GM18868 (cell line): ENCODE data around the gene TTLL12.

Experiments used
- ATAC-seq: cut with Tn5 transposase; IDR thresholded peaks from one replicate; pipeline ENCODE4 v1.9.1; 2021; ENCODE audit warnings: mild to moderate bottlenecking, moderate library complexity; ENCODE audit not compliant: unreplicated experiment

Gene TTLL12

DNA sequence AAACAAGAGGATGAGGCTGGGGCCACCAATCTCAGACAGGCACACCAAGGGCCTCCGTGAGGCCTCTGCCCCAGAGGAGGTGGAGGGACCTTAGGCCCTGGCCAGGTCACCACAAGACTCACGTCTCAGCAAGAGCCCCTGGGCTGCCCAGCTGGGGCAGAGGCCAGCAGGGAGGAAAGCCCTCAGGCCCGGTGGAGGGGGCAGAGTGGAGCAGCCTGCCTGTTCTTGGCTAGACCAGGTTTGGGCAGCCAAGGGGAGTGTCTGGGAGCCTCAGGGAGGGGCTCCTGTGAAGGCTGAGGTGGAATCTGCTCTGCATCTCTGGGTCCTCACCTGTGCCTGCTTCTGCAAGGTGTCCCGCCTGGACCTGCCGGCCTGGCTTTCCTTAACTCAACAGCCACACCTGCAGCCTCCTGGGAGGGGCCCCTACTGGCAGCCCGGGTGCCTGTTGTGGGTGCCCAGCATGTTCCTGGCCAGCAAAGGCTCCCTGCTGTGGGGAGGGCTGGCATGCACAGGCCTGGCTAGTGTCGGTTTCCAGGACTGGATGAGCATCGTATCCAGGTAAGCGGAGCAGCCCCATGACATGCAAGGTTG lies 11.9 kb downstream of the TTLL12 start:
- no peak for ATAC-seq

GRCh38 chr22:43173976-43174720 lies 12.8 kb downstream of the TTLL12 start:
- no peak for ATAC-seq

DNA sequence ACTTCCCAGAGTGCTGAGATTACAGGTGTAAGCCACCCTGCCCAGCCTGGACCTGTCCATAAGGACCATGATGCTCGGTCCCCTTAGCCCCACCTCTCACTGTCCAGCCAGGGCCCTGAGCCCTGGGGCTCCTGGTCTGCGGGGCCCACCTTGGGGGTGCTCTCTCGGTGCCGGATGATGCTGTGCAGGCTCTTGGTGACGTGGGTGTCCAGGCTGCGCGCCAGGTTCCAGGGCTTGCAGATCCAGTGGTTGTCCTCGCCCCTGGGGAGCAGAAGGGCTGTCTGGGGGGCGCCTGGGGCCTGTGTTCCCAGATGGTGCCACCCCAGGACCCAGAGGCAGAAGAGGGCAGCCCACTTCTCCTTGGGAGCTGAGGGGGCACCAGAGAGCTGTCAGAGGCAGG lies 13.4 kb downstream of the TTLL12 start:
- ATAC-seq = no peak

DNA sequence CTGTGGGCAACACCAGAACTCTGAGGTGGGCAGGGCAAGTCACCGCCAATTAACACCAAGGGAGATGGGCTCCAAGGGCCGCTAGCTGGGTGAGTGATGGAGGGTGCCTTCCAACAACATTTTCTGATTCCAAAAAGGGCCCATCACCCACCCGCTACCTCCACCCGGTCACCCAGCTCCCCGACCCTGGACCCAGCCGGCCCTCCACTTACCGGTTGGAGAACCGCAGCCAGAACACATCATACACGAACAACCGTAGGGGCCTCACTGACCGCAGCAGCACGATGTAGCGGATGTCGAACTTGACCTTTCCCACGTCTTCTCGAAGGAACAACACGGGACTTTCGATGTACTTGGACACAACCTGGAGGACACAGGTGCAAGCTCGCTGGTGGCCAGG lies 14.7 kb downstream of the TTLL12 start:
- no peak for ATAC-seq

- ATAC-seq = no peak
Measured at GRCh38 chr22:43171607-43172006, 15.3 kb downstream of the TTLL12 start.

DNA sequence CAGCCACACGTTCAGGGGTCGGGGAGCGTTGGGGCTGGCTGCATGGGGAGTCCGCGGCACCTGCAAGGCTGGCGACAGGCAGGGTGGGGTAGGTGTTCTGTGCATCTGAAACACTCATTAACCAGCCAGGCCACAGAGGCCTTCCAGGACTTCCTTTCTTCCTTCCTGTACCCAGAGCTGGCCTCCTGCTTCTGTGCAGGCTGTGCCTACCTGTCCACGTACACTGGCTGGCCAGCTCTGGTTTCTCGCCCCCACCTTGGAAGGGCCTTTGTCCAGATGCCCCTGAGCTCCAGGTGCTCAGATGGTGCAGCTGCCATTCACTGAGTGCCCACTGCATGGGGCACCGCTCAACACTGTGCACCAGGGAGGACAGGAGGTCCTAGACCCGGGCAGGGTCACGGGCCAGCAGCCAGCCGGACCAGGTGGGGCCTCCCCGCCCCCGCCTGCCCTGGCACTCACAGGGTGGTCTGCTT lies 15.9 kb downstream of the TTLL12 start:
- no peak for ATAC-seq

- no peak for ATAC-seq
Measured at GRCh38 chr22:43170131-43170480, 16.8 kb downstream of the TTLL12 start.

GRCh38 chr22:43169310-43170130 lies 17.4 kb downstream of the TTLL12 start:
- ATAC-seq = no peak

GRCh38 chr22:43168471-43169309 lies 18.2 kb downstream of the TTLL12 start:
- ATAC-seq = no peak

DNA sequence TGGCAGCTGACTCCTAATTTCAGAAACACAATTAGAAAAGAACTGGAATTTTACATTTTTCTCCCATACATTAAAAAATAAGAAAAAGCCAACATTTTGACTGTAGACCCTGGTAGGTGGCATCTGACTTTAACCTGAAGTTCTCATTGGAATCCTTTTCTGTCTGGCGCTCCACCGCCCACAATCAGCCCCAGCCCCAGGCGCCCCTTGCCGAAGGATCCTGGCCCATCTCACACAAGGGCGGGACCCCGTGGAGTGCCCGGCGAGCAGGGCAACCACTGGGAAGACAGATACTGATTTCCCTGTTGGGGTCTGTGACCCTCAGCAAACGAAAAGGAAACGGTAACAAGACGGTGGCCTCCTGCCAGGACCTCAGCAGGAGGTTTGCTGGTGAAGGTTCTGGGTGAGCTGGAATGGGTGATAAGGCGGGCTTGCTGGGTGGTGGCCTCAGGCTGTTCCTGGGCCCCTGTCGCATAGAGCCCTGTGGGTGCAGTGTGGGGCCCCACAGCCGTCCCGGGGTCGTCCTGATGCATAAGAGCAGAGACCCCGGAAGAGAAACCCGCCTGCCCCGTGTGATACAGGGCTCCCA lies 19.8 kb downstream of the TTLL12 start:
- no peak for ATAC-seq

DNA sequence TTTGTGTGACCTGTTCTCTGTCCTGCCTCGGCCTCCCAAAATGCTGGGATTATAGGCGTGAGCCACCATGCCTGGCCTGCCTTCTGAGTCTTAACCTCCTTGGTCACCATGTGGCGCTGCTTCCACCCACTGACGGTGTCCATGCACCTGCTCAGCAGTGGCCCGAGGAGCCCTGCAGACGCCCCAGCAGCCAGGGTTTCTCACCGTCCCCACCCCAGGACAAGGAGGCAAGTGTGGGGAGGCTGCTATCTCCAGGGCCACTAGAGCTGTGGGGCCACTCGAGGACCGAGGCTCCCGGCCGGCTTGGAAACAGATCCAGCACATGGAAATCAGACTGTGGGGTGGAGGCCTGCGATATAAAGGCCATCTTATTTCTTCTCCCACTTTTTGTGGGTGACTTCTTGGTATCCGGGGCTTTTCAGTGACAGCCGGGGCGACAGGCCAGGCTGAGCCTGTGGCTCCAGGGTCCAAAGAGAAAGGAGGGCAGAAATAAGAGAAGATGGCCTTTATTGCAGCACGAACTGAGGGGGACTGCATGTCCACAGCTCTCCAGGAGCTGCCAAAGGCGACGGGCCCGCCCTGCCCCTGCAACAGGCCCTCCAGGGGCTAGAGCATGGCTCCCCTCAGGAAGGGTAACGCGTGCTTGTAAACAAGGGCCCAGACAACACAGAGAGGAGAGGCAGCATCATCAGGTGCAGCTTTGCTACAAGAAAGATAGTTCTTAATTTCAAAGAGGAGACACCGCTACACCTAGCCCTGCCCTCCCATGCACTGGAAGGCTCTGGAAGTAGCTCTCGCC lies 20.6 kb downstream of the TTLL12 start:
- no peak for ATAC-seq

DNA sequence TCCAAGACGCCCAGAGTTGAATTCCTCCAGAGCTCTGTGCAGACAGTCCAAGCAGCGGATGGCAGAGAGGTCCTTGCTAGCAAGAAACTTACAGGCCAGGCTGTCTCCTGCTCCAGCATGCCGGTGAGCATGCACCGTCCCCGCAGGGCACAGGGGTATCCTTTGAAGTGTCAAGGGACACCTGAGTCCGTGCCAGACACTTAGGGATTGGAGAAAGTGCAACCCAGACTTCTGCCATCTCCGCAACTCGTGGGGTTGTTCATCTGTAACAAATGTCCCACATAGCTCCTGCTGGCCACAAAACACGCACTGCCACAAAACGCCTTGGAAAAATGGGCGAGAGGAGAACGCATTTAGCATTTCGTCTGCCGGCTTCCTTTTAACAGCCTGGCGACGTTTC lies 22.3 kb downstream of the TTLL12 start:
- no peak for ATAC-seq

DNA sequence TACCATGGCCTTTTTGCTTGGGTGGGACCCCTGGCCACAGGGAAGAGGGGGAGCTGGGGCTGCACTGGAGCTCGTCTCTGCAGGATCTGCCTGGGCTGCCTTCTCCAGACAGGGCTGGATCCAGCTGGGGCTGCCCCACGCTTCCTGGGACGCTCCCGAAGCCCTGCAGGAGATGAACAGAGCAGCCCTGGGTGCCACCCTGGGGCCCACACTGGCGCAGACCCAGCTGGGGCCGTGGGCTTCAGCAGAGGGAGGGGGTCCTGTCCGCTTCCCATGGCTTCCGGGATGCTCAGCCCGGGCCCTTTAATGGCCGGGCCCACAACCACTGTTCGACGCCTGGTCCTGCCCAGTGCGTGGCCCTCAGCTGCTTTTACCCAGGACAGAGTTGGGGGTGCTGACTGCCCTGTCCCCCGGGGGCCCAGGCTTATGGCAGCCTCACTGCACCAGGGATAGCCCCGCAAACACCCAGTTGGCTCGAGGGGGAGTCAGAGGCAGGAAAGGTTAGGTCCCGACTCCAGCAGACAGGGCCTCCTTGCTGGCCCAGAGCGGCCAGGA lies 23.6 kb downstream of the TTLL12 start:
- no peak for ATAC-seq

DNA sequence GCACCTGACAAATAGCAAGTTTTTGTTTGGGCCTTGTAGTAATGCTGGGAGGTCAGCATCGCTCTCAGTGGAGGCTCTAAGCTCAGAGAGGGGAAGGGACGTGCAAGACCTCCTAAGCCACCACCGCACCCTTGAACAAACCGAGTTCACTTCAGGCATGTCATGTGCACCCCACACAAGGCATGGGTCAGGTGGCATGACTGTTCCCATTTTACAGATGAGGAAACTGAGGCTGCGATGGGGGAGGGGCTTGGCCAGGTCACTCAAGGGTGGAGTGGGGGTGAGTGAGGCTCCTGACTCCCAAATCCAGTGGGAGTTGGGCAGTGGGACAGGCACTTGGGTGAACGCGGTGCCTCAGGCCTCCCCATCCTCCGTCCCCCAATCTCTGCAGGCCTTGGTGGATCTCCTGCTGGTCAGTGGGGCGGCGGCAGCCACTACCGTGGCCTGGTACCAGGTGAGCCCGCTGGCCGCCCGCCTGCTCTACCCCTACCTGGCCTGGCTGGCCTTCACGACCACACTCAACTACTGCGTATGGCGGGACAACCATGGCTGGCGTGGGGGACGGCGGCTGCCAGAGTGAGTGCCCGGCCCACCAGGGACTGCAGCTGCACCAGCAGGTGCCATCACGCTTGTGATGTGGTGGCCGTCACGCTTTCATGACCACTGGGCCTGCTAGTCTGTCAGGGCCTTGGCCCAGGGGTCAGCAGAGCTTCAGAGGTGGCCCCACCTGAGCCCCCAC lies 24.4 kb downstream of the TTLL12 start:
- ATAC-seq = no peak

DNA sequence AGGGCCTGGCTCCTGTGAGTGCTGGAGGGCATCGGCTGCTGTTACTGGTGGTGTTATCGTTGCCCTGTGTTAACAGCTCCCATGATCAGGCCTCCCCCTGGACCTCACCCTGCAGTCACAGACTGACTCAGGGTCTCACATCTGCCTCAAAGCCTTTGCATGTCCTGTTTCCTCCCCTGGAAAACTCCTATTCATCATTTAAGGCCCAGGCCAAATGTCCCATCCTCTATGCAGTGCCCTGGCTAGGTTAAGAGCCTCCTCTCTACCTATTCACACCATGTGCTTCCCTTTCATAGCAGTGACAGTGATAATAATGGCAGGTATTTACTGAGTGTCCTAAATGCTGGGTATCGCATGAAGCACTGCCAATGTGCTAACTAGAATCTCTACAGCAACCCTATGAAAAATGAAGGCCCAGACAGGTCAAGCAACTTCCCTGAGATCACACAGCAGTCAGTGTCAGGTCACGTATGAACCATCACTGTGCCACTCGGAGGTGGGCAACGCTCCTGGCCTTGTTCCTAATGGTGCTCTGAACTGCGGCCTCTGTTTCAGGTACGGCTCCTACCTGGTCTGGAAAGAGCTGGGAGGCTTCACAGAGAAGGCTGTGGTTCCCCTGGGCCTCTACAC lies 26.3 kb downstream of the TTLL12 start:
- no peak for ATAC-seq

DNA sequence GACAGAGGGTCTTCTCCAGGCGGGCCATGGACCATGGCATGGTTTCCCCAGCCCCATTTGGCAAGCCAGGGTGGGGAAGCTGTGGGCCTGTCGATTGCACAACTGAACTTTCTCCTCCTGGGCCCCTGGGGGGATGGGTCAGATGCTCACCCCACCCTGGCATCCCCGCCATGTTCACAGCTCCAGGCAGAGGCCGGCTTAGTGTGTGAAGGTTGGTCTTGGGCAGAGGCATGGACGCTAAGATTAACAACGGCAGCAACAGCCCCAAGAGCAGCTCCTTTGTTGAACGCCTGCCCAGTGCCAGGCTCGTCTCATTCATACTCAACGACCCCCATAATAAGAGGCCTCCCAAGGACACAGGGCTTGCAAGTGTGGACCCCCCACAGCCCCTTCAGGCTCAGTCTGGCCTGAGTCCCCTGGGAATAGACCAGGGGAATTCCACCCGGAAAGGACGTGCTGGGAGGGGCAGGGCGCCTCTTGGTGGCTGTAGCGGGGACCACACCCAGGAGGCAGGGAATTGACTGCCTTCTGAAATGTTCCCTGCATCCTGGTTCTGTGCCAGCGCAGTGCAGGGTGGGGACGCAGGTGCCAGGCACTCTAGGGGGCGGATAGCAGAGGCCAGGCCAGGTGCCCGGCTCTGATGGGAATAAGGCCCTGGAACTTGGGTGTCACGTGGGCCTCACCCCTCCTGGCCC lies 27.3 kb downstream of the TTLL12 start:
- ATAC-seq = no peak

GRCh38 chr22:43158778-43159483 lies 28.0 kb downstream of the TTLL12 start:
- no peak for ATAC-seq
